ENCODE measurements around the gene KRT75.

The KRT75 gene

GRCh38 chr12:52427083-52427482 is 7.1 kb downstream of the KRT75 start:
- FAIRE-seq (no peak), DNase-seq (ENCODE audit: insufficient read length, low spot score) (no peak)
- TF ChIP-seq CTCF (IDR thresholded peaks at IDR 0.05; ENCODE audit: insufficient read depth, missing control alignments) = no peak

GRCh38 chr12:52426034-52426433 is 8.1 kb downstream of the KRT75 start:
- TF ChIP-seq CTCF (IDR thresholded peaks at IDR 0.05; ENCODE audit: insufficient read depth, missing control alignments) = no peak
- FAIRE-seq (no peak), DNase-seq (ENCODE audit: insufficient read length, low spot score) (no peak)

GRCh38 chr12:52425466-52425865 is 8.7 kb downstream of the KRT75 start:
- DNase-seq (ENCODE audit: insufficient read length, low spot score) (no peak), FAIRE-seq (no peak)
- TF ChIP-seq CTCF (IDR thresholded peaks at IDR 0.05; ENCODE audit: insufficient read depth, missing control alignments) = no peak

GRCh38 chr12:52423661-52424500 is 10.3 kb downstream of the KRT75 start:
- DNase-seq (ENCODE audit: insufficient read length, low spot score) = no peak
- TF ChIP-seq CTCF (IDR thresholded peaks at IDR 0.05; ENCODE audit: insufficient read depth, missing control alignments) = no peak
- no peak for FAIRE-seq

- DNase-seq (ENCODE audit: insufficient read length, low spot score) = no peak
- no peak for TF ChIP-seq CTCF (IDR thresholded peaks at IDR 0.05; ENCODE audit: insufficient read depth, missing control alignments)
- FAIRE-seq = no peak
These were observed 11.1 kb downstream of the KRT75 start for GRCh38 chr12:52423035-52423434.

- FAIRE-seq = no peak
- DNase-seq (ENCODE audit: insufficient read length, low spot score) = no peak
These were observed 14.5 kb downstream of the KRT75 start for GRCh38 chr12:52419656-52420055.

More at GRCh38 chr12:52419656-52420055, 14.5 kb downstream of the KRT75 start:
- TF ChIP-seq CTCF (IDR thresholded peaks at IDR 0.05; ENCODE audit: insufficient read depth, missing control alignments) = no peak
